NCI-H1417 (cell line): ENCODE data around the gene ENTPD1.
"Not testable (repeated sequence)": the region's sequence is repeated elsewhere in the genome, so short reads cannot be mapped to it uniquely, and the experiment has no call there.

Experiments used
- DNase-seq, 3 experiments: peaks; one replicate each; lab custom pipeline; 2025; lab: John Stamatoyannopoulos, UW

ENTPD1 gene, protein sequence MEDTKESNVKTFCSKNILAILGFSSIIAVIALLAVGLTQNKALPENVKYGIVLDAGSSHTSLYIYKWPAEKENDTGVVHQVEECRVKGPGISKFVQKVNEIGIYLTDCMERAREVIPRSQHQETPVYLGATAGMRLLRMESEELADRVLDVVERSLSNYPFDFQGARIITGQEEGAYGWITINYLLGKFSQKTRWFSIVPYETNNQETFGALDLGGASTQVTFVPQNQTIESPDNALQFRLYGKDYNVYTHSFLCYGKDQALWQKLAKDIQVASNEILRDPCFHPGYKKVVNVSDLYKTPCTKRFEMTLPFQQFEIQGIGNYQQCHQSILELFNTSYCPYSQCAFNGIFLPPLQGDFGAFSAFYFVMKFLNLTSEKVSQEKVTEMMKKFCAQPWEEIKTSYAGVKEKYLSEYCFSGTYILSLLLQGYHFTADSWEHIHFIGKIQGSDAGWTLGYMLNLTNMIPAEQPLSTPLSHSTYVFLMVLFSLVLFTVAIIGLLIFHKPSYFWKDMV

DNA sequence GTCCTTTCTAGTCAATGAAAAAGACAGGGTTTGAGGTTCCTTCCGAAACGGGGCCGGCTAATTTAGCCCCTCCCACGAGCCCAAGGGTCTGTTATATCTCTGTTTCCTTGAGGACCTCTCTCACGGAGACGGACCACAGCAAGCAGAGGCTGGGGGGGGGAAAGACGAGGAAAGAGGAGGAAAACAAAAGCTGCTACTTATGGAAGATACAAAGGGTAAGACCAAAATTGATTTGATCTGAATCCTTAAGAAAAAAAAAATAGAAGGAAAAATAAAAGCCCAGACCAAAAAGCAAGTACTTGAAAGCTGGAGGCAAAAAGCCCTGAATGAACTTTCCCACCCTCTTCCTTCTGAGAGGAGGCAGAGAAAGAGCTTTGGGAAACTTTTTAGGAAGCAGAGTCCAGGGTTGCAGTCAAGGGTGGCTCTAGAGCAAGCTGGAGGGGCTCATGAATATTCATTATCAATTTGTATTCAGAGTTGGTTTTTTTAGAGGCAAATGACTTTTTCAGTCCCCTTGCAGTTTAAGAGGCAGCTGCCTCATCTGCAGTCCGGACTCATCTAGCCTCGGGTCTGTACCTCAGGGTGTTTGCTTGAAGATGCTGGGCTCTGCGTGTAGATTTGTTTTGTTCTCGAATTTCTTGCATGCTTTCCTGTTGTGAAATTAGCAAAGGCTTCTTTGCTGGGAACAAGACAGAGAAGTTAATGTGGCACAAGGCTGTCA lies at the start of gene ENTPD1:
ENTPD1 (plus strand) TSS at position 123 of the 721 bp plus-strand sequence; CDS start at position 200, 77 bp downstream.
- no peak for DNase-seq

DNA sequence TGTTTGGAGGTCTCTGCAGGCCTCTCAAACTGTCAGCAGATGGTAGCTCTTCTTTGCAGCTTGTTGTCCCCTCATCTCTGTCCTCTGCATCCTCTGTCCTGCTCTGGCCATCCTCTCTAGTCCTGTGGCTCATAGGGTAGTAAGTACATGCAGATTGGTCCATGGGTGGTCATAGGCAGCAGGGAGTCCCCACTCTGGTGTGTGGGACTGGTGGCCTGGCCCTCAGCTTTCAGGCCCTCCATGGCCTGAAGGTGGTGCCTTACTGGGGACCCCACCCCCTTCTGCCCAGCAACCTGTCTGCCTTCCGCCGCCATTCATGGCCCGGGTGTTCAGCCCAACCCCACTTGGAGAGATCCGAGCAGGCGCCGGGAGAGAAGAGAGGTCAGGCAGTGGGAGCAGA lies 49.4 kb upstream of the ENTPD1 start:
- no peak for DNase-seq

DNA sequence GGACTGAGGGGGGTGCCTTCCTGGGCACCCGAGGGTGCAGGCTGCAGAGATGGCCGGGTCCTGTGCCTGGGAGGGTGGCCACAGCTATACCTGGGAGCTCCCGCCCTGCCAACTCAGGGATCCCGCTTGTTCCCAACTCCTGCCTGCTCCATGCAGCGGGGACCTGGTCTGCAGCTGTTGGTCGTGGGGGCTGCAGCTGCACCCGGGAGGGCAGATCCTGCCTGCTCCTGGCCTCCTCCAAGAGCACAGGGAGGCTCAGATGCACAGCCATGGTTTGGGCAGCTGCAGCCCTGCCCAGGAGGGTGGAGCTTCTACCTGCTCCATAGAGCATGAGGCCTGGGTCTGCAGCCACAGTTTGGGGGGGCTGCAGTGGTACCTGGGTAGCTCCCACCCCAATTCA lies 49.0 kb upstream of the ENTPD1 start:
- DNase-seq = no peak

DNA sequence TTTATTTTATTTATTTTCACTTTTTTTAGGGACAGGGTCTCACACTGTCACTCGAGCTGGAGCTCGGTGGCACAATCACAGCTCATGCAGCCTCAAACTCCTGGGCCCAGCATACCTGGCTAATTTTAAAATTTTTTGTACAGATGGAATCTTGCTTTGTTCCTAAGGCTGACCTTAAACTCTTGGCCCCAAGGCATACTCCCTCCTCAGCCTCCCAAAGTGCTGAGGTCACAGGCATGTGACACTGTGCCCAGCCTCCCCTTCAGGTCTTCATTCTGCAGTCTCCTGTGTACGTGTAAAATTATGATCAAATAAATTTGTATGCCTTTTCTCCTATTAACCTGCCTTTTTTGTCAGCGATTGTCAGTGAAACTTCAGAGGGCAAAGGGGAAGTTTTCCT lies 44.5 kb upstream of the ENTPD1 start:
- DNase-seq = no peak

DNA sequence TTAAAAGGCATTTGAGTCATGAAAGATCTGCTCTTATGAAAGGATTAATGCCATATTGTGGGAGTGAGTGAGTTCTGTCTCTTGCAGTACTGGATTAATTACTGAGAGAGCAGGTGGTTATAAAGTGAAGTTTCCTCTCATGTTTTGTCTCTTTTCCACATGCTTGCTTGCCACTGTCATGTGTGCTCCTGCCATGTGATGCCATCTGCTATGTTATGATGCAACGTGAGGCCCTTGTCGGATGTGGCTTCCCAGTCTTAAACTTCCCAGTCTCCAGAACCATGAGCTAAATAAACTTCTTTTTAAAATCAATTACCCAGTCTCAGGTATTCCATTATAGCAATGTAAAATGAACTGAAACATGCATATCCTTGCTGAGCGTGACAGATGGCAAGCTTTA lies 39.5 kb upstream of the ENTPD1 start:
- no peak for DNase-seq

DNA sequence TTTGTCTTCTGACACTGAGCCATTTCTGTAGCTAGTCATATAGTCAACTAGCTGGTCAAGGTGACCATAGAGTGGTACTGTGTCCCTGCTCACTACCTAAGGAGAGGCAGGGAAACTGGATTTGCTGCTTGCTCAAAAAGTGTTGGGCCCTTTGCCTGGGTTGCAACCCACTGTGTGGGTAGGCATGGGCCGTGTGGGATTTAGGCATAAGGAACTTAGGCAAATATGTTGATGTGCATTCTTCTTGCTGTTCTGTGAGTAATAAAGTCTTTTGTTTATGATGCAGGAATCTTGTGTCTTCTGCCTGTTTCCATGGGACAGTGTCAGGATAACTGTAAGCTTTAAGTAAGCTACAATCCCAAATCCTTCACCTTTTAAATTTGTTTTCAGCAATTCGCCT lies 39.1 kb upstream of the ENTPD1 start:
- no peak for DNase-seq

DNA sequence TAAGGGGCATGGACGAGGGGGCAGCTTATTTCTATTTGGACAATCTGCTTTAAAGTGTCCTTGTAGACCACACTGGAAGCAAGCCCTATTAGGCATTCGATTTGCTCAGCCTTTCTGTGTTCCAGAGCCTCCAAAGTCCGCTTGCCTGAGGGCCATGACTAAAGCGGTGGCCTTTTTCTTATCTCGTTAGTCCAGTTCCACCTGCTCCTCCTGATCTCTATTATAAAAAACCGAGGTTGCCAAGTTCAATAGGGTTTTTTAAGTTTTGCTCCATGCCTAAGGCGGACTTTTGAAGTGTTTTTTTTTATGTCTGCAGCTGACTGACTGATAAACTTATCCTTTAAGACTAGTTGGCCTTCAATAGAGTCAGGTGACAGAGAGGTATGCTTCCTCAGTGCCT lies 35.2 kb upstream of the ENTPD1 start:
- DNase-seq = not testable (repeated sequence)

DNA sequence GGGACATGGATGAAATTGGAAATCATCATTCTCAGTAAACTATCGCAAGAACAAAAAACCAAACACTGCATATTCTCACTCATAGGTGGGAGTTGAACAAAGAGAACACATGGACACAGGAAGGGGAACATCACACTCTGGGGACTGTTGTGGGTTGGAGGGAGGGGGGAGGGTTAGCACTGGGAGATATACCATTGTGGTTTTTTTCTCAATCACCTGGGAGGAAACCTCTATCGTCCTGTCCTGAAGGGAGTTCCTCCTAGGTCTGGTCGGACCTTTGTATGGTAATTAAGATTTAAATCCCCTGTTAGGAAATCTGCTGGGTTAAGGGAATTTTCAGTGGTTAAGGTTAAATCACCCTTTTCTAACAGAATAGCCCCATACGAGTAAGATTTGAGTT lies 33.5 kb upstream of the ENTPD1 start:
- not testable (repeated sequence) for DNase-seq

DNA sequence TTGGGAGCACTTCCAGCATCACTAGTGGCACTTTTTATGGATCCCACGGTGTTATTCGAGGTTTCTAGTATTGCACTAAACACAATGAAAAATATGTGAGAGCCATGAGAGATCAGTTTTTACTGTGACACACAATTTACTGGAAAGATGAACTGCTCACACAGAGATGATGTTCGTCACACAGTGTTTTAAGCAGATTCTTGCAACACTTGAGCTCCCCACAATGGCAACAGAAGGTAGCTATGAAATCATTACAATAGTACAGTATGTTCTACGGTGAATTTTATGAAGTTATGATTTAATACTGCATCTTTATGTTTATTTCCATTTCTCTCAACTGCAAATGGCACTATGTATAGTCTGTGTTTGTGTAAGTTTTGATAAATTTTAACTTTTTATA lies 27.4 kb upstream of the ENTPD1 start:
- no peak for DNase-seq

DNA sequence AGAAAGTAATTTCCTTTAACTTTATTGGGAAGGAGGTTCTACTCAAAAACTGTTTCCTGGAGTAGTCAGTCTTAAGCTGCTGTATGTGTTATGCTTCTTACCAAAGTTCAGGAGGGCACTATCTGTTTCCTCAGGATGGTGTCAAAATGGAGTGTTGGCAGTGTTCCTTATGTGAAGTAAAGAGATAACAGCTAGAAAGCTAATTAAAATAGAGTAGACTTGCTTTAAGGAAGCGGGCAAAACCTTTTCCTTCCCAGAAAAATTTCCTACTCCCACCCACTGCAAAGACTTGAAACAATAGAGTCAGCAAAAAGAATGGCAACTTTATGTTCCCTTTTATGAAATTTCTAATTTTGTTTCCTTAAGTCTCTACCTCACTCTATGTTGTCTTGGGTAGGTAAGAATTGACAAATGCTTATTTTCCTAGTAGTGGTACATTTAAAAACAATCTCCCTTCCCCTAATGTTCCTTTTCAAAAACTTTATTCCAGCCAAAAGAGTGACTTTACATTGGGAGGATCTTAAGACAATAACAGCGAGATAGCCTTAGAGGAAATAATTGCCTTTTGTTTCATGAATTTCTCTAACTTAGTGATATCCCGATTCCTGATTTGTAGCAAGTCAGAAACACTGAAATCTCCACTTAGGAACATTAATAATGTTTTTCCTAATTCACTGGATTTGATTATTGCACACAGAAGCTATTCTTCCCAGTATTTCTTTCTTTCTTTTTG lies 26.5 kb upstream of the ENTPD1 start:
- DNase-seq = no peak

DNA sequence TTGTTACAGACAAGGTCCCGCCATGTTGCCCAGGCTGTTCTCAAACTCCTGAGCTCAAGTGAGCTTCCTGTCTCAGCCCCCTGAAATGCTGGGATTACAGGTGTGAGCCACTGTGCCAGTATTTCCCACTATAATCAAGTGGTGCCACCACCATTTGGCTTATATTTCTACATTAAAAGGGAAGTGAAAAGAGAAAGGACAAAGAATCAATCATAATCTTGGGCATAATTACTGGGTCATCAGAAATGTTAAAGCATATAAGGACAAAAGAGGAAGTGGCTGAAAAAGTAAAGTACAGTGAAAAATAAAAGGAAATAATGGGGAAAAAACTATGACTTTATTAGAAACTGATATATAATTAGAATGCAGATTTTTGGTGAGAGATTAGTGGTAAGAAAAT lies 25.7 kb upstream of the ENTPD1 start:
- no peak for DNase-seq

DNA sequence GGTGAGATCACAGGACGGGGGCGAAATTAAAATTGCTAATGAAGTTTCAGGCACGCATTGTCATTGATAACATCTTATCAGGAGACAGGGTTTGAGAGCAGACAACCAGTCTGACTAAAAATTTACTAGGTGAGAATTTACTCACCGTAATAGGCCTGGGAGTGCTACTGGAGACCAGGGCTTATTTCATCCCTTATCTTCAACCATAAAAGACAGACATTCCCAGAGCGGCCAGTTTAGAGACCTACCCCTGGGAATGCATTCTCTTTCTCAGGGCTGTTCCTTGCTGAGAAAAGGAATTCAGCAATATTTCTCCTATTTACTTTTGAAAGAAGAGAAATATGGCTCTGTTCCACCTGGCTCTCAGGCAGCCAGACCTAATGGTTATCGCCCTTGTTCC lies 23.1 kb upstream of the ENTPD1 start:
- not testable (repeated sequence) for DNase-seq

DNA sequence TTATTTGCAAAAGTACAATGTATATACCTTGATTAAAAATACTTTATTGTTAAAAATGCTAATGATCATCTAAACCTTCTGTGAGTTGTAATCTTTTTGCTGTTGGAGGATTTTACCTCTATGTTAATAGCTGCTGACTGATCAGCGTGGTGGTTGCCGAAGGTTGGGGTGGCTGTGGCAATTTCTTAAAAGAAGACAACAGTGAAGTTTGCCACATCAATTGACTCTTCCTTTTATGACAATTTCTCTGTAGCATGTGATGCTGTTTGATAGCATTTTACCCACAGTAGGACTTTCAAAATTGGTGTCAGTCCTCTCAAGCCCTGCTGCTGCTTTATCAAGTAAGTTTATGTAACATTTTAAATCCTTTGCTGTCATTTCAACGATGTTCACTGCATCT lies 16.9 kb upstream of the ENTPD1 start:
- no peak for DNase-seq

DNA sequence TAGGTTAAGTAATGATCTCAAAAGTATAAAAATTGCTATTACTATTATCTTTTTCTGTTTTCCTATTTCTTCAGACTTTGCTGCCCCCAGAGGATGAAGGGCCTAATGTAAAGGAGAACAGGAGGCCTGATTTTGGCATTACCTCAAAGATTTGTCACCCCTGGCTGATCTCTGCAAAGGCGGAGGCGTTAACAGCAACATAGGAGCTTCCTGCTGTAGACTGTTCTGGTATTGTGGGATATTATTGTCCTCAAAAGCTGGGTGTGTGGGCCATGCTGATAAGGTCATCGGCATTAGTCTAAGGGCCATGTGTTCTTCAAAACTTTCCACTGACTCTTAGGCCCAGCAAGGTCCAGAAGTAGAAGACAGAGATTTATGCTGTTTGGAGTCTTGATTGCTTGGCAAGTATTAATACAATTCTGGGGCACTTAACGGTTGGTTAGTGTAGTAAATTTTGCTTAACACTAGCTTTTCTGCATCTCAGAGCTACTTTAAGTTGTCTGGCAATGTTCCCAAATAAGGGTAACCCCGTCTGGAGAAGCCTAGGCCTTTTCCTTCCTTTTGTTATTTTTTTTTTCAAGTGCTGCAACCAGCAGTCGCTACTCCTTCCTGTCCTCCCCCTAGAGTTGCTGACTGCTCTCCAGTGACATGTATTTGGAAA lies 14.0 kb upstream of the ENTPD1 start:
- peak in 1 of 3 experiments; percentile 35 for DNase-seq

DNA sequence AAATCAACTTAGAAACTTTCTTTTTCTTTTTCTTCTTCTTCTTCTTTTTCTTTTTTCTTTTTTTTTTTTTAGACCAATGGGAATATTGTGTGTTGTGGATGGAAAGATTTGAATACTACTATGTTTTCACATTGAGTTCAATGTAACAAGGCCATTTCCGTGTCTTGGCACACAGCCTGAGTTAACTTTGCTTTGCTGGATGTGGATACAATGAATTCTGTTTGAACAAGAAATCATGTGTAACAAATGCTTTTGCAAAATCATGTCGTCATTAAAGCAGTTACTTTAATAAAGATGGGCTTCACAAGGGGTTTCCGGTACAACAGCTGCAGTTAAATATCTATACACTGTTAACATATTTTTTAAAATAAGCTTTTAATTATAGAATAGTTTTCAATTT lies 13.5 kb upstream of the ENTPD1 start:
- peak in 2 of 3 experiments; percentile 7 to 47 for DNase-seq

DNA sequence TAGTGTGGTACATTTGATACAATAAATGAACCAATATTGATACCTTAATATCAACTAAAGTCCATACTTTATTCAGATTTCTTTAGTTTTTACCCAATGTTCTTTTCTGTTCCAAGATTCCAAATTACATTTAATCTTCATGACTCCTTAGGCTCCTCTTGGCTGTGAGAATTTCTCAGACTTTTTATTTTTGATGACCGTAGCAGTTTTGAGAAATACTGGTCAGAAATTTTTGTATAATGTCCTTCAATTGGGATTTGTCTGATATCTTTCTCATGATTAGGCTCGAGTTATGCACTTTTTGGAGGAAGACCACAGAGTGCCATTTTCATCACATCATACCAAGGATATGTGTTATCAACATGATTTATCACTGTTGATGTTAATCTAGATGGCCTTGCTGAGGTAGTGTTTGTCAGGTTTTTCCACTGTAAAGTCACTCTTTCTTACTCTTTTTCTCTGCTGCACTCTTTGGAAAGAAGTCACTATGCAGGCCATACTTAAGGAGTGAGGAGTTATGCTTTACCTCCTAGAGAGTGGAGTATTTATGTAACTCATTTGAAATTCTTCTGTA lies 12.9 kb upstream of the ENTPD1 start:
- DNase-seq = no peak

DNA sequence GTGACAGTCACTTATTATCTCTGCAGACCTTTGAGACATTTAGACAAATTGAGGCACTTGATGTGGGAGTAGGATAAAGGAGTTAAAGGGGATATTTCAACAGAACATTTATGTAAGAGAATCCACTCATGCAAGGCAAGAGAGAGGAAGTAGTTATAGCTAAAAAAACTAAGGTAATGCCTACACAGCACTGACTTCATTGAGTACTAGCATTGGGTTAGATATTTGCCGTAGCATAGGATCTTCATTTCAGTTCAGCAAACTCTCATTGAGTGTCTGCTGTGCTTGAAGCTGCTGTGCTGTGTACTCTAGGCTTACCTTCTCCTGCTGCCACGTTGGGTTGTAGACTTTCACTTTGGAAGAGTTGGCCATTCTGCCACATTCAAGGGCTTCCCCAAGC lies 10.5 kb upstream of the ENTPD1 start:
- DNase-seq = no peak

DNA sequence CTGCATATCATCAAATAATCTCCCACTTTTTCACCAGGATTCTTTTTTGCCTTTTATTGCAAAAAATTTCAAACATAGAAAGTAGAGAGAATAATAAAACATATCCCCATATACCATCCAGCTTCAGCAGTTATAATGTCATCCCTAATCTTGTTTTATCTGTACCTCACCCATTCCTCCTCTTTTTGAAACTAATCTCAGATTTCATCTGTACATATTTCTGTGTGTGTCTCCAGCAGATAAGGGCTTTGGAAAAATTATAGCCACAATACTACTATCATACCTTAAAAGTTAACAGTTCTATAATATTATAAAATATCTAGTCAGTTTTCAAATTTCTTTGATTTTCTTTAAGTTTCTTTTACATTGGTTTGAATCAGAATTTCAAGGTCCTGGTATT lies 7.6 kb upstream of the ENTPD1 start:
- no peak for DNase-seq

DNA sequence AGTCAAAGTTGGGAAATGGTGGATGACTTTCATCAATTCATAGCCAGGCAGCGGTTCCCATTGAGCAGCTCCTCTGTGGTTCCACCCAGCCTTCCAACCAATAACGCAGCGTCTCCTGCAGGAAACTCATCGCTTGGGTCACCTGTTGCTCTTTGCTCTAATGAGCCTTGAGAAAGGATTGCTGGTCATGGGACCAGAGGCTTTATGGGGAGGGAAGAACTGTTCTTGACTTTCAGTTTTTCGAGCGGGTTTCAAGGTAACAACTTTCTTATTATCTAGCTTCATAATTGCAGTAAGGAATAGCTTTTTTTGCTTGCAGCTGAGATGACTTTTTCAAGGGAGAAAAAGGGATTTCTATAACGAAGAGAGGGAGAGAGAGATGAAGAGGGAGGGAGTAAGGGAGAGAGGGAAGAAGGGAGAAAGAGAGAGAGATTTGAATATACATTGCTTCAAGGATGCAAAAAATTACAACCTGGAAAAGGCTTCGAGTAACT lies 405 bp upstream of the ENTPD1 start:
- no peak for DNase-seq

DNA sequence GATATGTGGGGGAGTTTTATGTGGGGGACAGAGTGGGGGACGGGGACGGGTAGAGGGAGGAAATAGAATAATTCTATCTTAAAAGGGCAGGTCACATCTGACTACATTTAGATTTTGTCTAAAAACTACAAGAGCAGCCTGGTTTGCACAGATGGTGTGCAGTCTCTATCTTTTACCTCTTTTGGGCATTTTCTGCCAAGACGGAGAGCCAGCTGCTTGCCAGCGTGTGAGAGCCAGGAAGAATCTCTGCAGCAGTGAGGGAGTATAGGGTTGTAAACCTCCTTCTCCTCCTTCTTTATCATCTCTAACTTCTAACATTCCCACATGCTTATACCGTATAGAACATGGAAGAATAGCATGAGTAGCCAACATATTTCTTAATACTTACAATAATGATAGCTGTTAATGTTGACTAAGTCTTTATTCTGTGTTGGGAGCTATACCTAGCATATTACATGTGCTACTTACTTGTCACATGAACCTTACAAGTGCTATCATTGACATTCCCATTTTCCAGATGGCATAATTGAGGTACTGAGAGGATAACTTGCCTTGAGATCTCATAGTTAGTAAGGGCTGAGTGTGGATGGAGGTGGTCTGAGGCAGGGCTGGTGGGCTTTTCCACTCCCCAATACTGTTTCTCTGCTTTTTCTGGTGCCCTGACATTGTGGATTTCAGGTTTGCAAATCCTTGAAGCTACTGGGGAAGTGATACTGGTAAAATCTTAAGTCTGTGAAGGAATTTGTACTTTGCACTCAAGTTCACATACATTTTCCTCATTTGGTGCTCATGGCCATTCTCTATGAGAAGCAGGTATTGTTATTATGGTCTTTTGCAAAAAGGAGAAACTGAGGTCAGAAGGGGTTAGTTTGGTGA lies 1.1 kb downstream of the ENTPD1 start:
- DNase-seq = no peak
